ENCODE data around the gene DDAH1. TPM values are rescaled to one million over a fixed set of nuclear protein-coding genes. Genes with fewer than 3 reads are reported as not detected.

DDAH1 gene
- total and polyA plus RNA-seq, 2 of the 8 experiments (the other 6 are each of a cell fraction or from before 2014, with no cell fraction given): 22.8 to 54.5 TPM

GRCh38 chr1:85278853-85279314, 186.1 kb downstream of the DDAH1 start:
- H3K79me1 ChIP-seq (ENCODE audit: low read depth, low read length): no peaks in the 10 kb centered on the region
- ChIA-PET CTCF (ENCODE audit: partially characterized antibody) (interaction anchor here (1.2 kb wide), 1 partner anchor 29 kb away, joined by 4 read pairs; no protein-coding TSS in a partner anchor), POLR2A (ENCODE audit: partially characterized antibody) (no interaction called here)
- no peak overlapping the region for H2AFZ ChIP-seq (ENCODE audit: low read length)
- no peak overlapping the region for H3K23ac ChIP-seq (ENCODE audit: insufficient read length)
- no peak overlapping the region for H3K27ac ChIP-seq (ENCODE audit: low read depth, low read length)
- peaks cover 9 to 21% of the 10 kb centered on the region in 2 experiments for H3K79me2 ChIP-seq (ENCODE audit: control insufficient read depth in 1 of 2, insufficient read depth in 2 of 2, low read length in 2 of 2)
- no peak overlapping the region for H3K56ac ChIP-seq (replicated peaks; ENCODE audit: insufficient read length, low read depth, low read length)
- H3K27me3 ChIP-seq (replicated peaks in 1 of 4; ENCODE audit: control insufficient read depth in 3 of 4, extremely low read depth in 1 of 4, insufficient read depth in 3 of 4, low read length in 3 of 4): no peaks in the 10 kb centered on the region
- no peak overlapping the region for H2BK120ac ChIP-seq (replicated peaks; ENCODE audit: low read depth, low read length)
- H3K14ac ChIP-seq (ENCODE audit: insufficient read length): no peak overlapping the region
- no peak overlapping the region for H2BK15ac ChIP-seq (ENCODE audit: low read length)
- peak overlapping the region; percentile 35; the same call in 1 of the 2 replicates for H2BK12ac ChIP-seq (ENCODE audit: low read depth, low read length)
- H3K18ac ChIP-seq (ENCODE audit: extremely low read depth, low read length): no peak overlapping the region
- no peak overlapping the region for H3K9ac ChIP-seq (replicated peaks in 1 of 4; ENCODE audit: extremely low read depth in 1 of 4, low read depth in 3 of 4, low read length in 3 of 4)
- peaks cover 0 to 6% (median 3%) of the 10 kb centered on the region in 4 experiments; a peak in 4 of 7 replicates for H3K4me1 ChIP-seq (replicated peaks in 1 of 4; ENCODE audit: control insufficient read depth in 3 of 4, insufficient read depth in 4 of 4, low read length in 3 of 4)
- no peak overlapping the region for H3K4ac ChIP-seq (replicated peaks; ENCODE audit: insufficient read length, low read depth, low read length)
- DNase-seq (ENCODE audit: low read depth in 1 of 2, low spot score in 2 of 2) (no peak), FAIRE-seq (no peak)
- no peak overlapping the region for H4K8ac ChIP-seq (ENCODE audit: extremely low read depth, insufficient read depth, low read length)
- H3K4me3 ChIP-seq (ENCODE audit: extremely low read depth in 1 of 4, insufficient read depth in 2 of 4, low read depth in 3 of 4, low read length in 4 of 4): no peak overlapping the region
- no peak overlapping the region for H2BK5ac ChIP-seq (ENCODE audit: low read depth, low read length)
- H2BK20ac ChIP-seq (ENCODE audit: low read length): no peak overlapping the region
- TF ChIP-seq GTF2F1 (IDR thresholded peaks at IDR 0.05; ENCODE audit: borderline replicate concordance, low read depth, low read length): no peak
- TF ChIP-seq JUN (IDR thresholded peaks at IDR 0.05; ENCODE audit: low read depth, low read length): no peak
- H4K5ac ChIP-seq (ENCODE audit: insufficient read length, low read depth, low read length): no peak overlapping the region
- no peak overlapping the region for H4K91ac ChIP-seq (replicated peaks; ENCODE audit: insufficient read length, low read length)
- no peaks in the 10 kb centered on the region for H3K9me3 ChIP-seq (ENCODE audit: insufficient read depth in 2 of 2, low read depth in 1 of 2, low read length in 1 of 2)
- H3K4me2 ChIP-seq (ENCODE audit: insufficient read depth in 1 of 2, low read depth in 2 of 2, low read length in 2 of 2): no peak overlapping the region
- peaks cover 0 to 2% of the 10 kb centered on the region in 2 experiments for H4K20me1 ChIP-seq (replicated peaks in 1 of 2; ENCODE audit: control insufficient read depth in 1 of 2, insufficient read depth in 2 of 2, low read length in 2 of 2)
- H3K36me3 ChIP-seq (ENCODE audit: control insufficient read depth in 2 of 4, insufficient read depth in 4 of 4, low read length in 3 of 4): no peaks in the 10 kb centered on the region
- 80% methylated on average over 2 of the region's 2 CpGs; no CpG with 5 or more reads in 1 of the 2 experiments for WGBS, 2 experiments (ENCODE audit: extremely low coverage in 1 of 2, insufficient coverage in 1 of 2, insufficient read length in 1 of 2, insufficient replicate concordance in 2 of 2, low coverage in 1 of 2, low lambda C conversion rate in 2 of 2, missing lambda C conversion rate in 1 of 2)
- peaks cover 7% of the 10 kb centered on the region for H3K23me2 ChIP-seq (ENCODE audit: low read depth, low read length)
- H2AK5ac ChIP-seq (ENCODE audit: low read depth, low read length): no peak overlapping the region
